ENCODE measurements around the gene RNF121.

The RNF121 gene

DNA sequence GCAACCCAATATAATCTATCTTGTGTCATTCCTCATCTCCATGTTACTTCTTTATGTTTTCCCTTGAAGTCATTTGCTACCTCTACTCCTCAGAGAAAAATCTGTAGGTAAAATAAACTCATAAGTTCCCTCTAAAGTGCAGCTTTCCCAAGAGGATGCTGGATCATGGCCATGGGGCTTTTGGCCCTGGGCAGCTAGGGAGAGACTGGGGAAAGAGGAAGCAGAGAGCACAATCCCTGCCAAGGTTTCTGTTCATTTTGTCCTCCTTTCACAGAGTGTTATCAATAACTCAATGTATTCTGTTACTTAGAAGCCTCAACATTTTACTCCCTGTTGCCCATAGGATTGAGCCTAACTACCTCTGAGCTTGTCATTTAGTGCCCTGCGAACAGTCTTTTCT lies 9.0 kb downstream of the RNF121 start:
- Histone ChIP-seq H3K9ac (ENCODE audit: low read length) (no peak overlapping the region), H3K27ac (ENCODE audit: low read length) (no peak overlapping the region), H3K36me3 (ENCODE audit: control insufficient read depth, low read depth, low read length) (peaks cover 3% of the 10 kb centered on the region), H3K4me1 (ENCODE audit: control insufficient read depth, low read depth, low read length) (no peaks in the 10 kb centered on the region), H3K4me3 (ENCODE audit: low read length) (no peak overlapping the region), H3K27me3 (ENCODE audit: control insufficient read depth, insufficient read depth, low read length) (no peaks in the 10 kb centered on the region), H3K9me3 (ENCODE audit: control insufficient read depth, low read depth, low read length) (no peaks in the 10 kb centered on the region)

DNA sequence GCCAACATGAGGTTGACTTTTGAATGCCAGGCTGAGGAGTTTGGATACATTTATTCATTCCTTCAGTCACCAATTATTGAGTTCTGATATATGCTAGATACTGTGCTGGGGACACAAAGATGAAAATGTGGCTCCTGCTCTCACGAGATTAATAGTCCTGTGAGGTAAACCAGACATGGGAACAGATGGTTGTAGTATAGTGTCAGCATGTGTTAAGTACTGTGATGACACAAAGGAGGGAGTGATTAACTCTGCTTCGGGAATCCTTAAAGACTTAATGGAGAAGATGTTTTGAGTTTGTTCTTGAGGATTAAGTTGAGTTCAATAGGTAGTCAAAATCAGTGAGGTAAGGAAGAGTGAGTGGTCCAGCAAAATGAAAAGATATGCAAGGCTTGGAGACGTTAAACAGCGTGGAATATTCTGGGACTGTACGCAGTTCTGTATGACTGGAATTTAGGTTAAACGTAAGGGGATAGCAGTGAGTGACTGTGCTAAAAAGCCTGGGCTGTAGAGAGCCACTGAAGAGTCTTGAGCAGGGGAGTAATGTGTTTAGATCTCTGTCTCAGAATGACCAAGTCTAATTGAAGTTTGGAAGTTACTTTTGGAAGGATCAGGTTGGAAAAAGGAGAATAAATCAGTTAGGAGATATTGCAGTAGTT lies 11.8 kb downstream of the RNF121 start:
- Histone ChIP-seq H3K4me1 (ENCODE audit: control insufficient read depth, low read depth, low read length) (no peaks in the 10 kb centered on the region), H3K9ac (ENCODE audit: low read length) (no peak overlapping the region), H3K36me3 (ENCODE audit: control insufficient read depth, low read depth, low read length) (peaks cover 3% of the 10 kb centered on the region), H3K9me3 (ENCODE audit: control insufficient read depth, low read depth, low read length) (no peaks in the 10 kb centered on the region), H3K27ac (ENCODE audit: low read length) (no peak overlapping the region), H3K27me3 (ENCODE audit: control insufficient read depth, insufficient read depth, low read length) (no peaks in the 10 kb centered on the region), H3K4me3 (ENCODE audit: low read length) (no peak overlapping the region)

DNA sequence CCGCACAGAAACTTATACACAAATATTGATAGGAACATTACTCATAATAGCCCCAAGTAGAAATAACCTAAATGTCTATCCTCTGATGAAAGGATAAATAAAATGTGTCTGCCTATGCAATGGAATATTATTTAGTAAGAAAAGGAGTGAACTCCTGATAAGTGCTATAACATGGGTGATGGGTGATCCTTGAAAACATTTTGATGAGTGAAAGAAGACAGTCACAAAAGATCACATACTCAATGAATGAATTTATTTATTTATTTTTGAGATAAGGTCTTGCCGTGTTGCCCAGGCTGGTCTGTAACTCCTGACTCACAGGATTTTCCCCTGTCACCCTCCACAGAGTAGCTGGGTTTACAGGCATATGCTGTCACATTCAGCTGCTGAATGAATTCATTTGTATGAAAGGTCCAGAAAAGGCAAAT lies 17.3 kb downstream of the RNF121 start:
- Histone ChIP-seq H3K4me3 (ENCODE audit: low read length) (no peak overlapping the region), H3K4me1 (ENCODE audit: control insufficient read depth, low read depth, low read length) (no peaks in the 10 kb centered on the region), H3K27me3 (ENCODE audit: control insufficient read depth, insufficient read depth, low read length) (no peaks in the 10 kb centered on the region), H3K9ac (ENCODE audit: low read length) (no peak overlapping the region), H3K27ac (ENCODE audit: low read length) (no peak overlapping the region), H3K36me3 (ENCODE audit: control insufficient read depth, low read depth, low read length) (no peaks in the 10 kb centered on the region), H3K9me3 (ENCODE audit: control insufficient read depth, low read depth, low read length) (no peaks in the 10 kb centered on the region)

DNA sequence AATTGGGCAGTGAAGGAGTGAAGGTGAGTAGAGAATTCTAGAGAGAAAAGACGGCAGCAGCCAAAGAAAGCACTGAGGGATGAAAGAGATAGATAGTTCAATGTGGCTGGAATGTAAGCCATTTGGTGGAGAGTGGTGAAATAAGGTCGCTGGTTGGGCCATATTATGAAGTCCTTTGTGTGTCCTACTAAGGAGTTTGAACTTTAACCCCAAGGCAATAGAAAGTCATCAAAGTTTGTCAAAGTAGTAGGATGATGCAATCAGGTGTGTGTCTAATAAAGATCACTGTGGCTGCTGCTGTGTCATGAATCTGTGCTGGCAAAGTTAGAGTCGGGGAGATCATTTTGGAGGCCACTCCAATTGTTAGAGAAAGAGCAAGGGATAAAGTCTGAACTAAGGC lies 18.7 kb downstream of the RNF121 start:
- Histone ChIP-seq H3K9ac (ENCODE audit: low read length) (no peak overlapping the region), H3K27me3 (ENCODE audit: control insufficient read depth, insufficient read depth, low read length) (no peaks in the 10 kb centered on the region), H3K36me3 (ENCODE audit: control insufficient read depth, low read depth, low read length) (no peaks in the 10 kb centered on the region), H3K9me3 (ENCODE audit: control insufficient read depth, low read depth, low read length) (no peaks in the 10 kb centered on the region), H3K27ac (ENCODE audit: low read length) (no peak overlapping the region), H3K4me3 (ENCODE audit: low read length) (no peak overlapping the region), H3K4me1 (ENCODE audit: control insufficient read depth, low read depth, low read length) (no peaks in the 10 kb centered on the region)

DNA sequence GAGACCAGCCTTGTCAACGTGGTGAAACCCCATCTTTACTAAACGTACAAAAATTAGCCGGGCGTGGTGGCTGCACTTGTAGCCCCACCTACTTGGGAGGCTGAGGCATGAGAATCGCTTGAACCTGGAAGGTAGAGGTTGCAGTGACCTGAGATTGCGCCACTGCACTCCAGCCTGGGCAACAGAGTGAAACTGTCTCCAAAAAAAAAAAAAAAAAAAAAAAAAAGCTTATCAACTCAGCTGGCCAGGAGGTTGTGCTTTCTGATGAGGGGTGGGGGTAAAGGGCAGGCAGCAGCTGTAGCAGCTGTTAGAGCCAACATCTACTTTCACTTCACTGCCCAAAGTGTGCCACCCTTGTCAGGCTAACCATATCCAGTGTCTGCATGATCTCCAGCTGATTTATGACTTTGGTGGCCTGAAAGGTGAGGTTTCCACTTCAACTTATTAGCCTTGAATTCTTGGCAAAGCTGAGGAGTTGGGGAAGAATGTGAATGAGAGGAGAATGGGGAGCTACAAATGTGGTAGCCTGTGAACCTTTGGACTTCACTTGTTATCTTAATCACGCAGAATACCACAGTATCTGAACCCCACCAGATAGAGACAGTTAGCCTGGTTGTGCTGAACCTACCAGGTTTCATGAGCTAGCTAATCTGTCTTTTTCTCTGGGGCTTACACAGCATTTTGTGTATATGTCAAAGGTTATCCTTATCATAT lies 19.6 kb downstream of the RNF121 start:
- Histone ChIP-seq H3K27ac (ENCODE audit: low read length) (no peak overlapping the region), H3K9me3 (ENCODE audit: control insufficient read depth, low read depth, low read length) (no peaks in the 10 kb centered on the region), H3K9ac (ENCODE audit: low read length) (no peak overlapping the region), H3K4me3 (ENCODE audit: low read length) (no peak overlapping the region), H3K27me3 (ENCODE audit: control insufficient read depth, insufficient read depth, low read length) (no peaks in the 10 kb centered on the region), H3K36me3 (ENCODE audit: control insufficient read depth, low read depth, low read length) (no peaks in the 10 kb centered on the region), H3K4me1 (ENCODE audit: control insufficient read depth, low read depth, low read length) (no peaks in the 10 kb centered on the region)

DNA sequence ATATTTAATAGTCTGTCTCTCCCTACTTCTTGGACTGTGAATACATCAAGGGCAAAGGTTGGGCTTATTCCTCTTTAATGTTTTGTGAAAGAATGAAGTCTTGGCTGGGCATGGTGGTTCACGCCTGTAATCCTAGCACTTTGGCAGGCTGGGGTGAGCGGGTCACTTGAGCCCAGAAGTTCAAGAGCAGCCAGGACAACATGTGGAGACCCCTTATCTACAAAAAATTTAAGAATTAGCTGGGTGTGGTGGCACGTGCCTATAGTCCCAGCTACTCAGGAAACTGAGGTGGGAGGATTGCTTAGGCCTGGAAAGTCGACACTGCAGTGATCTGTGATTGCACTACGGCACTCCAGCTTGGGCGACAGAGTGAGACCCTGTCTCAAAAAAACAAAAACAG lies 20.2 kb downstream of the RNF121 start:
- Histone ChIP-seq H3K36me3 (ENCODE audit: control insufficient read depth, low read depth, low read length) (no peaks in the 10 kb centered on the region), H3K9ac (ENCODE audit: low read length) (no peak overlapping the region), H3K4me1 (ENCODE audit: control insufficient read depth, low read depth, low read length) (no peaks in the 10 kb centered on the region)

DNA sequence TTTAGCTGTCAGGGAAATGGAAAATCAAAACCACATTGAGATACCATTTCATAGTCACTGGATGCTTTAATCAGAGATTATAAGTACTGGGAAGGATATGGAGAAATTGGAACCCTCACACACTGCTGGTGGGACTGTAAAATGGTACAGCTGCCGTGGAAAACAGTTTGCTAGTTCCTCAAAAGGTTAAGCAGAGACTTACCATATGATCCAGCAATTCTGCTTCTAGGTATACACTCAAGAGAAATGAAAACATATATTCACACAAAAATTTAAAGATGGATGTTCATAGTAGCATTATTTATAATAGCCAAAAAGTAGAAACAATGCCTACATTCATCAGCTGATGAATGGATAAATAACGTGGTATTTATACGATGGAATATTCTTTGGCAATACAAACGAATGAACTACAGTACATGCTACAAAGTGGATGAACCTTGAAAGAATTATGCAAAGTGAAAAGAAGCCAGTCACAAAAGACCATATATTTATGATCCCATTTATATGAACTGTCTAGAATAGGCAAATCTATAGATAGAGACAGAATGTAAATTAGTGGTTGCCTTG lies 23.0 kb downstream of the RNF121 start:
- Histone ChIP-seq H3K9me3 (ENCODE audit: control insufficient read depth, low read depth, low read length) (no peaks in the 10 kb centered on the region), H3K36me3 (ENCODE audit: control insufficient read depth, low read depth, low read length) (no peaks in the 10 kb centered on the region), H3K4me1 (ENCODE audit: control insufficient read depth, low read depth, low read length) (no peaks in the 10 kb centered on the region), H3K27ac (ENCODE audit: low read length) (no peak overlapping the region), H3K27me3 (ENCODE audit: control insufficient read depth, insufficient read depth, low read length) (no peaks in the 10 kb centered on the region), H3K9ac (ENCODE audit: low read length) (no peak overlapping the region), H3K4me3 (ENCODE audit: low read length) (no peak overlapping the region)

More for the DNA sequence above, 20.2 kb downstream of the RNF121 start:
- Histone ChIP-seq H3K27ac (ENCODE audit: low read length) (no peak overlapping the region), H3K9me3 (ENCODE audit: control insufficient read depth, low read depth, low read length) (no peaks in the 10 kb centered on the region), H3K4me3 (ENCODE audit: low read length) (no peak overlapping the region), H3K27me3 (ENCODE audit: control insufficient read depth, insufficient read depth, low read length) (no peaks in the 10 kb centered on the region)

DNA sequence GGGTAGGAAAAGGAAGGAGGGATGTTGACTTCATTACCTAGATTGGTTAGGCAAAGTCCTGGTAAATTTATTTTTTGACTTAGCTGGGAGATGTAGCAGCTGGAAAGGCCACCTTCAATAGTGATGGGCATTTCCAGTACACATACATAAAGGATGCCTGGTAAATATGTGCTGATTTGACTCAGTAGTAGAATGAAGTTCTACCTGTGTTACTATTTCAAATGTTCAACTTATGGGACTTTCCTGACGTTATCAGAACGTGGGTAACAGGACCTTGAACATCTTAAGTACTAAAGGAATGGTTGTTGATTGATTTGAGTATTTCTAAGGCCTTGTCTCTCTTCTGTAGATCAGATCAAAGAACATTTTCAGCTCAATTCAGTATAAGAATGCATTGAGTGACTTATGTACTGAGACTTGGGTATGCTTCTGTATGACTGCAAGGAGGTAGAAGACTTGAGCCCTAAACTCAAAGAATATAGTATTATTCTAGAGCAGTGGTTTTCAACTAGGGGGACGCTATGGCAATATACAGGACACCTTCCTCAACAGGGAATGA lies 27.1 kb downstream of the RNF121 start:
- H3K36me3 ChIP-seq (ENCODE audit: control insufficient read depth, low read depth, low read length), result peaks cover 5% of the 10 kb centered on the region
- no peaks in the 10 kb centered on the region for H3K9me3 ChIP-seq (ENCODE audit: control insufficient read depth, low read depth, low read length)
- no peaks in the 10 kb centered on the region for H3K4me1 ChIP-seq (ENCODE audit: control insufficient read depth, low read depth, low read length)
- H3K9ac ChIP-seq (ENCODE audit: low read length), result no peak overlapping the region
- no peak overlapping the region for H3K27ac ChIP-seq (ENCODE audit: low read length)
- H3K27me3 ChIP-seq (ENCODE audit: control insufficient read depth, insufficient read depth, low read length), result no peaks in the 10 kb centered on the region
- no peak overlapping the region for H3K4me3 ChIP-seq (ENCODE audit: low read length)

DNA sequence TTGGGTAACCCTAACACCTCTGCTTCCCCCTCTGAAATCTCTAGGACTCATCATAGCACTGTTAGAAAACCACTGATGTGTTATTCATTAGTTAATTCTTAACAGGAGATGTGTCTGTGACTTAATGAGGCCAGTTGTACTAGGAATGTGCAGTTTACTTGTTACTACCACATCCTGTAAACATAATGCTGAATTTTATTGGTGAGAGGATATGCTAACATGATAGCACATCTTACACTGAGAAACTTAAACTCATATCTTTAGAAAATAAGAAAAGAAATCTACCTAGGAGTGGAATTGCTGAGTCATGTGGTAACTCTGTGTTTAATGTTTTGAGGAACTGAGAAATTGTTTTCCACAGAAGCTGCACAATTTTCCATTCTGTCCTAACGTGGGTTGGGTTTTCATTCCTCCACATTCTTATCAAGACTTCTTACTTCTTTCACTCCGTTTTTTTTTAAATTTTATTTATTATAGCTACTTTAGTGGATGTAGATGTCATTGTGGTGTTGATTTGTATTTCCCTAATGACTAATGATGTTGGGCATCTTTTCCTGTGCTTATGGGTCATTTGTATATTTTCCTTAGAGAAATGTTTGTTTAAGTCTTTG lies 33.7 kb downstream of the RNF121 start:
- Histone ChIP-seq H3K9ac (ENCODE audit: low read length) (no peak overlapping the region), H3K4me1 (ENCODE audit: control insufficient read depth, low read depth, low read length) (no peaks in the 10 kb centered on the region), H3K27ac (ENCODE audit: low read length) (no peak overlapping the region), H3K27me3 (ENCODE audit: control insufficient read depth, insufficient read depth, low read length) (no peaks in the 10 kb centered on the region), H3K36me3 (ENCODE audit: control insufficient read depth, low read depth, low read length) (peaks cover 14% of the 10 kb centered on the region), H3K9me3 (ENCODE audit: control insufficient read depth, low read depth, low read length) (no peaks in the 10 kb centered on the region), H3K4me3 (ENCODE audit: low read length) (no peak overlapping the region)

DNA sequence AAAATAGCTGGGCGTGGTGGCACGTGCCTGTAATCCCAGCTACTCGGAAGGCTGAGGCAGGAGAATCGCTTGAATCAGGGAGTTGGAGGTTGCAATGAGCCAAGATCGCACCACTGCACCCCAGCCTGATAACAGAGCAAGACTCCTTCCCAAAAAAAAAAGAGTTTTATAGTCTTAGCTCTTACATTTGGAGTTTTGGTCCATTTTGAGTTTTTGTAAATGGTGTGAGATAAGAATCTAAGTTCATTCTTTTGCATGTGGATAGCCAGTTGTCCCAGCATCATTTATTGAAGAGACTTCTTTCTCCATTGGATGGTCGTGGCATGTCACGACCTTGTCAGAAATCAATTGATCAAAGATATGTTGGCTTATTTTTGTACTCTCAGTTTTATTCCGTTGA lies 34.6 kb downstream of the RNF121 start:
- H3K27ac ChIP-seq (ENCODE audit: low read length), result no peak overlapping the region
- H3K27me3 ChIP-seq (ENCODE audit: control insufficient read depth, insufficient read depth, low read length), result no peaks in the 10 kb centered on the region
- H3K9me3 ChIP-seq (ENCODE audit: control insufficient read depth, low read depth, low read length), result no peaks in the 10 kb centered on the region
- H3K9ac ChIP-seq (ENCODE audit: low read length), result no peak overlapping the region
- no peak overlapping the region for H3K4me3 ChIP-seq (ENCODE audit: low read length)
- no peaks in the 10 kb centered on the region for H3K4me1 ChIP-seq (ENCODE audit: control insufficient read depth, low read depth, low read length)
- H3K36me3 ChIP-seq (ENCODE audit: control insufficient read depth, low read depth, low read length), result peaks cover 19% of the 10 kb centered on the region

DNA sequence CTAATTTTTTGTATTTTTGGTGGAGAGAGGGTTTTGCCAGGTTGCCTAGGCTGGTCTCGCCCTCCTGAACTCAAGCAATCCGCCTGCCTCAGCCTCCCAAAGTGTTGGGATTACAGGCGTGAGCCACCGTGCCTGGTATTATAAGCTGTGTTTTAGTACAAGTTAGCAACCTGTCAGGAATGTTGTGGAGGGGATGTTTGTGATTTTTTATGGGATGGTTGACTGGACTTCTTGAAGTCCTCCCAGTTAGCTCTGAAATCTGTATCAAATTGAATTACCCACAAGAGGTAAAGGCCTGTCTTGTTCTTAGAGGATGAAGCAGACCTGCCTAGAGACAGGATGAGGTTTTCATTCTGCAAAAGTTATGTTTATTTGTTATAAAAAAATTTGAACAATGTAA lies 35.8 kb downstream of the RNF121 start:
- Histone ChIP-seq H3K9me3 (ENCODE audit: control insufficient read depth, low read depth, low read length) (no peaks in the 10 kb centered on the region), H3K27me3 (ENCODE audit: control insufficient read depth, insufficient read depth, low read length) (no peaks in the 10 kb centered on the region), H3K9ac (ENCODE audit: low read length) (no peak overlapping the region), H3K36me3 (ENCODE audit: control insufficient read depth, low read depth, low read length) (peaks cover 24% of the 10 kb centered on the region), H3K4me1 (ENCODE audit: control insufficient read depth, low read depth, low read length) (no peaks in the 10 kb centered on the region), H3K27ac (ENCODE audit: low read length) (no peak overlapping the region), H3K4me3 (ENCODE audit: low read length) (no peak overlapping the region)
